Posterior vena cava (tissue), 2 donors: ENCODE results near the gene POLE4. TPM values are rescaled to one million over a fixed set of nuclear protein-coding genes. Genes with fewer than 3 reads are reported as not detected.

Experiments
- DNase-seq: peaks from one replicate; pipeline ENCODE4 v3.0.0-alpha.2; 2020; ENCODE audit warnings: low spot score
- intact Hi-C, 2 donors: fragments of 100-400 bp; cut with DNase I; formaldehyde crosslinking; loops; one replicate each; pipeline versions ENCODE4 v1.14.1 to v1.14.2; 2022 to 2023
- total RNA-seq, 2 donors: library from RNA; stranded (reverse); fragmentation: NEBNext Ultra II Directional; extraction: Animal tissue kit (Norgen Biotek cat#: 25700); gene quantifications; one replicate each; pipeline ENCODE4 v1.2.1, GENCODE V29; 2021
- donor health status: DM: yes; HTN: yes; CAD: no.
- donor health status: DM: yes; HTN: yes; CAD: no.

The POLE4 gene
- total RNA-seq, 2 donors from 2014 or later = 42.6 to 45.1 TPM

DNA sequence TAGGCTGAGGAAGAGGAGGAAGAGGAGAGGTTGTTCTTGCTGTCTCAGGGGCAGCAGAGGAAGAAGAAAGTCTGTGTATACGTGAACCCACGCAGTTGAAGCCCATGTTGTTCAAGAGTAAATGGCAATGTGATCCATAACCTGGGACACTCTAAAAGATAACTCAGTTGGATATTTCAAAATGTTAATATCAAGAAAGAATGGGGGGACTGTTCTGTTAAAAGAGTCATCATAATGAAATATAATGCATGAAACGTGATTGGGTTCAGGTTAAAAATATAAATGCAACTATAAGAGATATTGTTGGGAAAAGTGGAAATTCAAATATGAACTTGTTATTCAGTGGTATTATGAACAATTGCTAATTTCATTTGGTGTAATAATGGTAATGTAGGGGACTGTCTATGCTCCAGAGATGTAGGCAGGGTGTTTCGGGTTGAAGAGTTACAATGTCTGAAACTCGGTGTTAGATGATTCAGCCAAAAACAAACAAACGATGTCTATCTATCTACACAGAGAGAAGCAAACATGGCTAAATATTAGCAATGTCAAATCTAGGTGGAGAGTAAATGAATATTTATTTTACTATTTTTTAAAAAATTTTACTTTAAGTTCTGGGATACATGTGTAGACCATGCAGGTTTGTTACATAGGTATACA lies 21.1 kb upstream of the POLE4 start:
- intact Hi-C loops = no loop called here
- DNase-seq = no peak

DNA sequence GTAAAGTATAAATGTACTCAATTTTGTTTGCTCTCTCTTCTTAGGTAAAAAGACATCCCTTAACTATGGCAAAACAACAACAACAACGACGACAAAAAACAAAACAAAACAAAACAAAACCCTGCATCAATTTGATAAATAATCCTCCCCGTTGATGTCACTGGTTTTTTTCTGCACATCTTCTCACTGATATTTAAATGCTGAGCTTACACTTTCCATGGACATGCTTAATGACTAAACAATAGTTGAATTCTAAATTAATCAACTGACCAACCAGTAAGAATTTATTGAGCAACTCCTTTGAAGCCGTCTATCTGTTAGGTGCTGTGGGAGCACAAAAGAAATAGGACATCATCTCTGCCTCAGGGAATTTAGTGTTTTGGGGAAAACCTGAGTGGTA lies 20.2 kb upstream of the POLE4 start:
- intact Hi-C loops = no loop called here

DNA sequence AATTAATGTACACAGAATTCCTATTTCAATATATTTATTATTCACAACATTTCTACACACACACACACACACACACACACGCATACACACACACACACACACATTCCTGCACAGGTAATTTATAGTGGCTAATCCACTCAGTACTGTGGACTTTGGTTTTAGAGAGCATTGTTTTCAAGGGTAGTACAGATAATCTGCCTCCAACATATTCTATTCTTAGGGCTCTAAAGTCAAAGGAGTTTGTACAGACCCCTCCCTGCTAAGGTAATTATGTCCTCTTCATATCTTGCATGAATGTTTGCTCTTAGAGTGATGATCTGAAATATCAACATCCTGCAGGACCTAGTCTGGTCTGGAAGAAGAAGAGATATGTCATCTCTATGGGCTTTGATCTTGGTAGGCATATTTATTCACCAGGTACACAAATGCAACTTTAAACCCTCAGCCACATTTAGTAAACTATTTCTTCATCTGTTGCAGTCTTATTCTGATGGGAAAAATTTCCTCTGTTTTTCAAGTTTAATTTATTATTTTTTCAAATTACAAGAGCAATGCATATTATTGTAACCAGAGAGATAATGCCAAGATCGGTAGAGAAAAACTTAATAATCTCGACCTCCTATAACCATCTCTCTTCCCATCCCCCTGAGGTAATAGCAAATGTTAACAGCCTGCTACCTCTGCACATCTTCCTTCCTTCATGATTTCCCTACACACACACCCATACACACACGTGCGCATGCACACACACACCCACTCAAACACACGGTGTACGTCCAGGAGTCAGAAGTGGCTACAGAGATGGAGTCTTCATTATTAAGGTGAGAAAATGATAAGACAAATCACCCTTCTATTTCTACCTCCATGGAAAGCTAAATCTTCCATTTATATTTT lies 18.3 kb upstream of the POLE4 start:
- intact Hi-C loops = no loop called here
- no peak for DNase-seq

More for the DNA sequence above, 20.2 kb upstream of the POLE4 start:
- DNase-seq = no peak

DNA sequence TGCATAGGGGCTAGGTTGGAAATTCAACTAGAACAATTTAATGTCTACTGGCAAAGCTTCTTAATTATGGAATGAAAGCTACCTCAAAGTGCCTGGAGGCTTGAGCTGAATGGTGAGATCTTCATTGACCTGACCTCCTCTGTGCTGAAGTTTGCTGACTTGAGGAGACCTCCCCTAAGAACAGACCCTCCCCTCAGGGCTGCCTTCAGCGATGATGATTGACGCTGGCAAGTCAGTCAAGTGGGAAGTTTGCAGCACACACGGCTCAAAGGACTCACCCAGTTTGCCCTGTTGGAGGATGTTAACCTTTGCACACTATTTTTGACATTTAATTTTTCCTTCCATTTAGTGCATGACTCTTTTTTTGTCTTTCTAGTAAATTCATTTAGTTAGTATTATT lies 17.2 kb upstream of the POLE4 start:
- DNase-seq = no peak
- intact Hi-C loops = no loop called here

DNA sequence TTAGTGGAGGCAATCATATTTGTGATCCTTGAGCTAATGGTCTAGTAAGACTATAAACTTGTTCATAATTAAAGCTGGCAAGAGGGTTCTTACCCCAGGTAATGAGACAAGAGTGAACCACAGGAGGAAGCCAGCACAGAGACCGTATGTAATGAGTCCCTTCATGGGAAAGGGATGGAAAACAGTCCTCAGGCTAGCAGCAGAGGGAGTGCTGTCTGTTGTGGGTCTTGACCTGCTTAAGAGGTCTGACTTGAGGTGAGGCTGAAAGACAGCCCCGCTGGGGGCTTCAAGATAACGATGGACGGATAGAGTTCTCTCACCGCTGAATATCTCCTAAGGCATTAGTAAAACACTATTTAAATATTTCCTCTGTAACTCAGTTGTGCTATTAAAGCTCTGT lies 16.2 kb upstream of the POLE4 start:
- intact Hi-C loops = no loop called here

DNA sequence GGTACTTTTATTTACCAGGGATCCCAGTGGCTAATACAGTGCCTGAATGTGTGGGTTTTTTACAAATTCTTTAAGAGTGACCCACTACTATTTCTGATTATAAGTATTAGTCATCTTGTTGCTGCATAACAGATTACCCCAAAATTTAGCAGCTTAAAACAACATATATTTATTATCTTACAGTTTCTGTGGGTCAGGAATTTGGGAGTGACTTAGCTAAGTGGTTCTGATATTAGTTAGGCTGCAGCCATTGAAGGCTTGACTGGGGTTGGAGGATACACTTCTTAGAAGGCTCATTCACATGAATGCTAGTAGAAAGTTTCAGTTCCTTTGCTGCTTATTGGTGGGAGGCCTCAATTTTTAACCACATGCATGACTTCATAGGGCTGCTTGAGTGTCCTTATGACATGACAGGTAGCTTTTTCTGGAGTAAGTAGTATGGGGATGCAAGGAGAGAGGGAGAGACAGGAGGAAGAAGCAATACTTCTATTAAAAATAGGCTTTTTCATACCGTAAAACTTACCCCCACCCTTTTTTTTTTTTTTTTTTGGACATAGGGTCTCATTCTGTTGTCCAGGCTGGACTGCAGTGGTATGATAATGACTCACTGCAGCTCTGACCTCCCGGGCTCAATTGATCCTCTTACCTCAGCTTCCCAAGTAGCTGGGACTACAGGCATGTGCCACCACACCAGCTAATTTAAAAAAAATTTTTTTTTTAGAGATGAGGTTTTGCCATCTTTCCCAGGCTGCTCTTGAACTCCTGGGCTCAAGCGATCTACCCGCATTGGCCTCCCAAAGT lies 13.3 kb upstream of the POLE4 start:
- no peak for DNase-seq
- intact Hi-C loops = no loop called here

More for the DNA sequence above, 16.2 kb upstream of the POLE4 start:
- DNase-seq = no peak

DNA sequence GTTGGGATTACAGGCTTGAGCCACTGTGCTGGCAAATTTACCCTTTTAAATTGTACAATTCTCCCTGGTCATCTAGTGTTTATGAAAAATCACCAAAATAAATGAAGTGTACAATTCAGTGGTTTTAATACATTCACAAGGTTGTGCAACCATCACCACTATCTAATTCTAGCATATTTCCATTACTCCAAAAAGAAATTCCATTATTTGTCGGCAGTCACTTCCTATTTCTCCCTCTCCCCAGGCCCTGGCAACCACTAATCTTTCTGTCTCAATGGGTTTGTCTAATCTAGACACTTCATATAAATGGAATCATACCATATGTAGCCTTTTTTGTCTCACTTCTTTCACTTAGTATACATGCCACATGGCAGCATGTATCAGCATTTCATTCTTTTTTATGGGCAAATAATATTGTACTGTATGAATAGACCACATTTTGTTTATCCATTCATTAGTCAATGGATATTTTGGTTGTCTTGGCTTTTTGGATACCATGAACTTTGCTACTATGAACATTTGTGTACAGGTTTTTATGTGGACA lies 12.6 kb upstream of the POLE4 start:
- intact Hi-C loops = no loop called here
- DNase-seq = no peak

DNA sequence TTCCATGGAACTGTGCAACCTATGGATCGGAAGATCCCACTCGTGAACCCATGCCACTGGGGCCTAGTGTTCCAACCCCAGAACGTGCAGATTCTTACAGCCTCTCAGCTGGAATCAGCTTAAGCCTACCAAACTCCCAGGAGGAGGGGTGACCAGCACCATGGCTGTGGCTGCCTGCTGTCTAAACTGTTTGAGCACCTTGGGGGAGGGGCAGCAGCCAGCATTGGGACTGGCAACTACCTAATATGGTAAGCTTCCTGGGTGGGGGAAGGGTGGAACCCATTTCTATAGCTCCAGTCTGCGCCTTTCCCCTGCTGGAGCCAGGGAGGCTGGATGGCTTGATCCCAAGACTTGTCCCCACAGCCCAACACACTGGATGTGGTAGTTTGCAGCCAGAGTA lies 10.7 kb upstream of the POLE4 start:
- intact Hi-C loops = no loop called here
- no peak for DNase-seq

DNA sequence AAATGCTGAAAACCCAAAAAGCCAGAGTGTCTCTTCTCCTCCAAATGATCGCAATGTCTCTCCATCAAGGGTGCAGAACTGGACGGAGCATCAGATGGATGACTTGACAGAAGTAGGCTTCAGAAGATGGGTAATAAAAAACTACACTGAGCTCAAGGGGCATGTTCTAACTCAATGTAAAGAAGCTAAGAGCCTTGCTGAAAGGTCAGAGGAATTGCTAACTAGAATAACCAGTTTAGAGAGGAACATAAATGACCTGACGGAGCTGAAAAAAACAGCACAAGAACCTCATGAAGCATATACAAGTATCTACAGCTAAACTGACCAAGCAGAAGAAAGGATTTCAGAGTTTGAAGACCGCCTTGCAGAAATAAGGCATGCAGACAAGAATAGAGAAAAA lies 9.7 kb upstream of the POLE4 start:
- intact Hi-C loops = no loop called here
- DNase-seq = no peak

DNA sequence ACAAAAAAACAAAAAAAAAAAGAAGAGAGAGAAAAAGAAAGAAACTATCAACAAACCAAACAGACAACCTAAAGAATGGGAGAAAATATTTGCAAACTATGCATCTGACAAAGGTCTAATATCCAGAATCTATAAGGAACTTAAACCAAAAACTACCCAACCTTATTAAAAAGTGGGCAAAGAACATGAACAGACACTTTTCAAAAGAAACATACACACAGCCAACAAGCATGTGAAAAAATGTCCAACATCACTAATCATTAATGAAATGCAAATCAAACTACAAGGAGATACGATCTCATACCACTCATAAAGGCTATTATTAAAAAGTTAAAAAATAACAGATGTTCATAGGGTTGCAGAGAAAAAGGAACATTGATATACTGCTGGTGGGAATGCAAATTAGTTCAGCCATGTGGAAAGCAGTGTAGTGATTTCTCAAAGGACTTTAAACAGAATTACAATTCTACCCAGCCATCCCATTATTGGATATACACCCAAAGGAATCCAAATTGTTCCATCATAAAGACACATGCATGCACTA lies 7.2 kb upstream of the POLE4 start:
- intact Hi-C loops = no loop called here
- no peak for DNase-seq

DNA sequence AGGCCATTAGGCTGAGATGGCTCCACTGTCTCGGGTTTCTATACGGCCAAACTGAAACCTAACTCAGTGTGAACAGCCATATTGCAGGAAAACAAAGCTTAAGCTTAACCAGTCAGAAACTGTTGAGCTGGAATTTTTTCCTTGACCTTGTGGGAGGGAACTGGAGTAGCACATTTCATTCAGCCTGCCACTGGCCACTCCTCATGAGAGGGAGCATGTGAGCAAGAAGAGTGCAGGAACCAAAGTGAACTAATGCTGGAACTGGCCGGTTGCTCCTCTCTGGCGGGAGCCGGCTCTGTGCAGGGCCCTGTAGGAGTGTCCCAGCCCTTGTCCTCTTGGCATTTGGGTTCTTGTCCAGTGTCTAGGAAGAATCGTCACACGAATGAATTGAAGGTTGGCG lies 5.9 kb upstream of the POLE4 start:
- no peak for DNase-seq
- intact Hi-C loops = no loop called here

DNA sequence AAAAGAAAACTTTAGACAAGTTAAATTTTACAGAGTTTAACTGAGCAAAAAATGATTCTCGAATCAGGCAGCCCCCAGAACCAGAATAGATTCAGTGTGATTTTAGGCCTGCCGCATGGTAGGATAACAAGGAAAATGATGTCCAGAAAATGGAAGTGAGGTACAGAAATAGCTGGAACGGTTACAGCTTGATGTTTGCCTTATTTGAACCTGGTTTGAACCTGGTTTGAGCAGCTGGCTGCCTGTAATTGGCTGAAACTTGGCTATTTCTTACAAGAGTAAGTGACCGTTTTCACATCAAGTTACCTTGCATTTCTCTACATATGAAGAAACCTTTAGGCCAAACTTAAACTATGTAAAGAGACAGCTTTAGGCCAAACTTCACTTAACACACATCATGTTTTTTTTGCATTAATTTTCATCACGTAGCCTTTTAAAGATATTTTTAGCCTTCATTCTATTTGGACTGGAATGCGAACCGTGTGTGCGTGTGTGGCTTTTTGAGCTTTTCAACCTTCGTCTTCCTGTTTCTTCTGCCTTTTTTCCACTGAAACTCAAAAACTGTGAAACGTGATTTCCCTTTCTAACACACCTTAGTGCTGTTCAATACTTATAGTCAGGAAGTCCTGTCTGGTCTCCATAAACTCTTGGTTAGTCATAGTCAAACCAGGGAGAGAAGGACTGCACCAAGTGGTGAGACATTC lies 4.5 kb upstream of the POLE4 start:
- intact Hi-C loops = no loop called here
- DNase-seq = no peak

DNA sequence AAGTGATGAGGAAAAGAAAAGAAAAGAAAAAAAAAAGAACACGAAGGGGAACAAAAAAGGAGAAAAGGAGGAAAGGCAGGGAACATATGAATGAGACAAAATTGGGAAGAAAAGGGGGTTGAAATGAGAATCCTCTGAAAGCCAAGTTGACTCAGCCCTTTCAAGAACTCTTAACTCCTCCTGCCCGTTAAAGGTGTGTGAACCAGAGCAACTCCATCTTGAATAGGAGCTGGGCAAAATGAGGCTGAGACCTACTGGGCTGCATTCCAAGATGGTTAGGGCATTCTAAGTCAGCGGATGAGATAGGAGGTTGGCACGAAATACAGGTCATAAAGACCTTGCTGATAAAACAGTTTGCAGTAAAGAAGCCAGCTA lies 4.0 kb upstream of the POLE4 start:
- no peak for DNase-seq
- intact Hi-C loops = no loop called here

DNA sequence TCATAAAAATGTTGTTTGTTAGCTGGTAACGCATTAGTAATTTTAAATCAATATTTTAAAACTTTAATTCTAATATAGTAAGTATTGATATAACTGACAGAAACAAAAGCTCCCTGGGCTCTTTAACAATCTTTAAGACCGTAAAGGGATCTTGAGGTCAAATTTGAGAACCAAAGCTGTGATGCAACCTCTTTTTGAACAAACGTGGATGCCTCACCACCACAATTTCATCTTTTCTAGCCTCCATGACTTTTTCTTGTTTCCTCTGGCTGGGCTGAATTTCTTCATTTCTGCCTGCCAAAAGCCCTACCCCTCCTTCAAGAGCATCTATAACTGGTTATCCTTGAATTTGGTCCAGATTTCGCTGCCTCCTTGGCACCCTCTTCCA lies 563 bp upstream of the POLE4 start:
- DNase-seq = no peak
- intact Hi-C loops = no loop called here

DNA sequence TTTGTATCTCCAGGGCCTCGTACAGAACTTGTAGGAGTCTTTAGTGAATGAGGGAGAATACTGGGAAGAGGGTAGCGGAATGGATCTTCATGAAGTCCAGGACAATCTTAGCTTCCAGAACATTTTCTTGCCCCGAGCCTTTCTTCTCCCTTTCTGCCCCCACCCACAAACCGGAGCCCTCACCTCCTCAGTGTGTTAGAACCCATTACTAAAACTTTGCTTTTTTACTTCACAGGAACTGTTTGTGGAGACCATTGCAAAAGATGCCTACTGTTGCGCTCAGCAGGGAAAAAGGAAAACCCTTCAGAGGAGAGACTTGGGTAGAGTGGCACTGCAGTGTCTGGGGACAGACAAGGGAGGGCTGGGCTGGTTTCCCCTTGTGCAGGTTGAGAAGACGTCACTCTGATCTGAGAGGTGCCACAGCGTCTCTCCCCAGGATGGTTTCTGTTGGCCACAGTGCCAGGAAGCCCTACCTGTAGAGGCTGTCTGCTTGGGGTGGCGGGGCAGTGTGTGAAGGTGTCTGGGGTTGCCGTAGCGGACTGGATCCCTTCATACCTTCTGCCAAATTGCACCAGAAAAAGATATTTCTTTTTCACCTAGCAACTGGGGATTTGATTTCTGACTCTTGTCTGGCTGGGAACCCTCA lies 786 bp downstream of the POLE4 start:
- no peak for DNase-seq
- intact Hi-C loops = no loop called here

DNA sequence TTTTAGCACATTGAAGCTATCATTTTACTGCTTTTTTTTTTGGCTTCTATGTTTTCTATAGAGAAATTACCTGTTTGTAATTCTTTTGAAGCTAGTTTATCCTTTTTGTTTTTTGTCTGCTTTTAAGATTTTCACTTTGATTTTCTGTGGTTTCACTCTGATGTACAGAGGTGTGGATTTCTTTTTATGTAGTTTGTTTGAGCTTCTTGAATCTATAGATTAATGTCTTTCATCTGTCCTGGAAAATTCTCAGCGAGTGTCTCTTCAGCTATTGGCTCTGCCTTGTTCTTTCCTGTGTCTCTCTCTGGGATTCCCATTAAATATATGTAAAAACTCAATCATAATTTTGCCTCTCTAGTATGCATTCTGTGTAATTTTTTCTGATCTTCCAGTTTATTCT lies 8.4 kb downstream of the POLE4 start:
- no peak for DNase-seq
- intact Hi-C loops = no loop called here

DNA sequence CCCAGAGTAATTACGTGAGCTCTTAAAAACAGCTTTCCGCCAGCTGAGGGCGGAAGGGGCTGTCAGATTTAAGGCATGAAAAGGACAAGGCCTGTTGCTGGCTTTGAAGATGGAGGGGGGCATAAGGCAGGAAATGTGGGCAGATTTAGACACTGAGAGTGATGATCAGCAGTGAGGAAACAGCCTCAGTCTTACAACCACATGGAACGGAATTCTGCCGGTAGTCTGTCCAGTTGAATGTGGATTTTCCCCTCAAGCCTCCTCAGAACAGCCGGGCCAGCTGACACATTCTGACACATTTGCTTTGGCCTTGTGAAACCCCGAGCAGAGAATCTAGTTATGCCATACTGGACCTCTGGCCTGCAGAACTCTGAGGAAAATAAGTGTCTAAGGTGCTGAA lies 16.6 kb downstream of the POLE4 start:
- intact Hi-C loops = no loop called here
- no peak for DNase-seq

DNA sequence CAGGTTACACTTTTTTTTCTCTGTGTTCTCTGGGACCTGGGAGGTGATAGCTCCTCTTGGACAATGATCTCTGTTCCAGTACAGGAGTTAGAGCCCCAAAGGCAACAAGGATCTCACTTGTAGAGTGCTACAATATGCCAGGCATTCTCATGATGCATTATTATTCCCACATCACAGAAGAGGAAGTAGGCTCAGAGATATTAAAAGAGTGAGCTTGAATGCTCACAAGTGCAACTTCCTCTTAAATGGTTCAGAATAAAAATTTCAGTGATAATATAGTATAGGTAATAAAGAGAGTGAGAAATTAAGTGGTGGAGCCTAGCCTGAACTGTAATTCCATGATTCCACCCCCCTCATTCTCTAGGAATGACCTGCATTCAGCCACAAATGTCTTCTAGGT lies 21.4 kb downstream of the POLE4 start:
- no peak for DNase-seq
- intact Hi-C loops = loop anchor here in 1 of 2 donors (5.0 kb wide), 1 partner anchor 62 kb away; no protein-coding TSS in a partner anchor
